Colon (tissue), 2 donors: ENCODE data around the gene MBNL3.

Experiments used
- FAIRE-seq: peaks from 2 replicates; lab custom pipeline; 2012; peaks lifted over from hg19 to GRCh38; lab: Jason Lieb, UNC
- donor health status: control.
- donor health status: control.

MBNL3 gene

DNA sequence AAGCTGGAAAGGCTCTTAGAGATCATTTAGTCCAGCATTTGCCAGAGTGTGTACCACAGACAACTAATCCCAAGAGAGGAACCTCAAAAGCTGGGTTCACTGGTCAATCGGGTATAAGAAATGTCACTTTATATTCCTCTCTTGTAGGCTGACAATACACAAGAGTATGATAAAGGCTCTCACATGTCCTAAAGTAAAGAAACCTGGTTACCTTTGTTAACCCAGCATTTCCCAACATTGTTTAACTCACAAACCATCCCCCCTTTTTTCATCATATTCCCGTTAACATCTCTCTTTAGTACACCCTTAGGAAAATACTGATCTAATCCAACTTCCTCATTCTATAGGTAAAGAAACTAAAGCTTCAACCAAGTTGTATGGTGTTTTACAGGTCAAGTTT, 74.4 kb downstream of the MBNL3 start:
- no peak for FAIRE-seq

DNA sequence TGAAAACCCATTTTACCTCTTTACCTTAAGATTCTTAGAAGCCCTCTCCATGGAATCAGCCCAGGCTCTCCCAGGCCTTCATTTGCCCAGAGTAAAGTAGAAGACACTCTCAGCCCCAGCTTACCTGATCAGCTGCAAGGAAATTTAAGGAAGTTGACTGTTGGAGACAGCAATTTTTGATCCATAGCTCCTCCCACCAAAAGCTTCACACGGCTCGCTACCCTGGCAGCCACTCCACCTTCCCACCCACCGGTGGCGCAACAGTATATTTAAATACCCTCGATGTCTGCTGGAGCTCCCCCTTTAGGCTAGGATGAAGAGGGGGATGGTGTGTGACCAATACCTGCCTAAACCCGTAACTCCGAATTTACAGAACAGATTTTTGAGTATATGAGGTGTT, 75.4 kb downstream of the MBNL3 start:
- no peak for FAIRE-seq

DNA sequence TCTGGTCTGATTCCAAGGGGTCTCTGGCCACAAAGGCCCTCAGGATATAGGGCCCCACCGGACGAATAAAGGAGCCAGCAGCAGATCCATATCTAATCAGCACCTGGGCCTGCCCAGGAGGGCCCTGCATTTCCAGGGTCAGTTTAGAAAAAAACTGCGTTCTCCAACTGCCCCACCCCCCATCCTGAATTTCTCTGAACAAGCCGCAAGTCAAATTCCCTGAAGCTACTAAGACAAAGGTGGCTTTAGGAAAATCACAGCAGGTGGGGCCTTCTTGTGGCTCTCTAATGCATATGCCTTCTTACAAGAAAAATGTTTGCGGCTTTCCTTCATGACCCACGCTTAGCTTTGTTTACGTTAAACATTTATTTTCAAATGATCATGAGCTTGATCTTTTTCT, 76.6 kb downstream of the MBNL3 start:
- FAIRE-seq: no peak

GRCh38 chrX:132411310-132411977, 77.4 kb downstream of the MBNL3 start:
- no peak for FAIRE-seq

DNA sequence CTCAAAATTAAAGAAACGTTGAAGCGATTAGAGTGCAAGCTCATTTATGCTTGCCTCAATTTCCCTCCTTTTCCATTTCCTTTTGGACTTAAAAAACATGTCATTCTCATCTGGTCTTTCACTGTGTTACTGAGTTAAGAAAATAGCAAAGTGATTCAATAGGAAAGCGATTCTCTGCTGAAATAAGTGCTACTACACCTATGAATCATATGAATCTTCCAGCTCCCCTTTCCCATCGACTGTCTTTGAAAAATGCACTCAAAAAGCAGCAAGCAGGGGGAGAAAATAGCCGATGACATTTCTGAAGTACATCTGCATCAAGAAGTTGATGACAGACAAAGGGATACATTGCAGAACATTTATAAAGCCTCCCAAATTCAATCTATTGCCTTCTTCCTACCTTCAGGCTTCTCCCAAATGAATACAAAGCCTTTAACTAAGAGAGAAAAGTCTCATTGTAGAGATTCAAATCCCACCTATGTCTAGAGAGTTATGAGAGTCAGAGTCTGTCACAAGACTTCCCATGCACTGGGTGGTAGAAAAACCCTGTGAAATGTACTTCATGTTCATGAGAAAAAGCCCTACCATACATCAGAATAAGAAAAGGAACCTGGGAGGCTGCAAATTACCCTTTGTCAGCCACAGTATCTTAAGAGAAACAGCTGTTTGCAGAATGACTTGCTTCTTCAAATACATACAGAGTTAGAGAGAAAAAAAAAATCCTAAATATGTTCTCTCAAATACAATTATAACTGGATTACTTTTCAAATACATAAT, 78.9 kb downstream of the MBNL3 start:
- peak; percentile 72 for FAIRE-seq

DNA sequence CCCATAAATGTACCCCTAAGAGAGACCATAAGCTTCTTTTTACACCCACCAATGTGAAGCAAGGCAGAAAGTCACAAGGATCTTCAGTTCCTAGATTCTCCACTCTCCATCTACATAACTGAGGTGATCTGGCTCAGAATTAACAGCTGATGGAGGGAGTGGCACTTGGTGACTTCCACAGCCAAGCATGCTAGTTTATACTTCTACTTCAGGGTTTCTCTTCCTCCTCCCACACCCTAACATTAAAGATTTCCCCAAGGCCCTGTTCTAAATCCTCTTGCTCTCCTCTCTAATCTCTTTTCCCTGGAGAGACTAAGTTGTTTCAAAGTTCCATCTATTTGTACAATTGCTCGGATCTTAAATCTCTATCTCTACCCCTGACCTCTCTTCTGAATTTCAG, 81.1 kb downstream of the MBNL3 start:
- FAIRE-seq: no peak

GRCh38 chrX:132406106-132406505, 82.7 kb downstream of the MBNL3 start:
- no peak for FAIRE-seq

- no peak for FAIRE-seq
These were observed 84.6 kb downstream of the MBNL3 start for GRCh38 chrX:132404266-132404665.

- FAIRE-seq: peak; percentile 5
These were observed 86.9 kb downstream of the MBNL3 start for GRCh38 chrX:132401935-132402334.

DNA sequence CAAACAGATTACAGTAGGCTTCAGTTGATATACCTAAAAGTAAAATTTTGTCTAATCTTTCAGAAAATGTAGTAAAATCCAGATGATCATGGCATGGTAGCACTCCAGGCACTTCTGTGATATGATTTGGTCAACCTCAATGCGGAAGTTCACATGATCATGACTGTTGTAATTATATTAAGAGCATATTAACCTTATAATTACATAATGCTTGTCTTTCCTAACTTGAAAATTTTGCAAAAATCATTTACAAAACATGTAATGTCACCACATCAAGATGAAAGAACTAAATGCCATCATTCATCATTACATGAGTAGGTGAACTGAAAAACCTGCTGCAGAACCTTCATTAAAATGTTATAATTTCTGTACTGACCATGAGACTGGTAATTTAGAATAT, 88.1 kb downstream of the MBNL3 start:
- FAIRE-seq: peak; percentile 10

- FAIRE-seq: no peak
These were observed 93.2 kb downstream of the MBNL3 start for GRCh38 chrX:132395645-132396044.

DNA sequence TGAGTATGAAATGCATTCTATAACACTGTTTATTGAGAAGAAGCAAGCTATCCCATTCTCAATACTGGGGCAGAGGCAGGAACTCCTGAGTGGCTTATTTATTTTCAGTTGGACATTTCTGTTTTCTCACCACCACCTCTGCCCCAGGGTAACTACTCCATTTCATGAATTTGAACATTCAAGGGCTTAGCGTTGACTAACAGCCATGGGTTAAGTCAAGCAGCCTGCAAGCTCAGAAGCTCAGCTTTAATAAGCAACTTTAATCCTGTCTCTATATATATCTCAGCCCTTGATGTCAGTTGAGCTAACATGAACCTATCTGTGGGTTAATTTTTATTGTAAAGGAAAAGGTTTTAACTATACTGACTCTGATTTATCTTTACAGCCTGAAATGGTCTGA, 93.8 kb downstream of the MBNL3 start:
- FAIRE-seq: no peak

GRCh38 chrX:132394591-132394990, 94.2 kb downstream of the MBNL3 start:
- peak; percentile 41 for FAIRE-seq

DNA sequence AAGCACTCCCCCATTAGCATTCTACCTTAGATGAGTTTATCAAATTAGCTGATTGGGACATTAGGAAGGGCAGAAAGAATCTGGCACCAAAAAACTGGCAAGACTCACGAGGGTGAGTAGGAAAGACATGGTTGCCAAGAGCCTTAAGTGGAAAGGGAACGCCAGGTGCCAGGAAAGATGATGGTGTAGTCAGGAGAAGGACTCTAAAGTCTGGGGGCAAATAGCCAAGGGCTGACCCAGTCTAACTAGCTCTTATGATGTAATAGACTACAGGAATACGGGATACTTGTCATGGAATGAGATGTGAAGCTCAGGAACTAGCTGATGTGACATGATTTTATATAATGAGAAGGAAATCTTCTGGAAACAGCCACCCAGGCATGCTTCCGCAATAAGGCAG, 94.8 kb downstream of the MBNL3 start:
- no peak for FAIRE-seq

- no peak for FAIRE-seq
These were observed 95.4 kb downstream of the MBNL3 start for GRCh38 chrX:132393485-132393884.

GRCh38 chrX:132393085-132393484, 95.8 kb downstream of the MBNL3 start:
- peak; percentile 97 for FAIRE-seq

DNA sequence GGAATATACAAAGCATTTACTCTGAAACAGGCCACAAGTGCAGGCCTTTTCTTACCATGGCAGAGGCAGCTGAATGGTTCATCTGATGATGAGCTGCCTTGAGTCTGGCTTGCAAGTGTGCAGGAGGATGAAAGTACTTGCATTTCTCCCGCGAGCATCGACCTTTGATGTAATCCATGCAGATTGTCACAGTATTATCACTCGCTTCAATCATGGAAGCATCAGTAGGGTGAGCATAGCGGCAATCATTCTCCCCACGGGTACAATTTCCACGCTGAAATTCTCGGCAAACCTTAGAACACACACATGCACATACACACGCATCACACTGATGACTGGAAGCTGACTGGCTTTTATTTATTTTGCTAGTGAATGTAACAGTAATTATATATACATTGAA, 98.0 kb downstream of the MBNL3 start:
- FAIRE-seq: no peak

GRCh38 chrX:132389480-132389879, 99.4 kb downstream of the MBNL3 start:
- FAIRE-seq: no peak

DNA sequence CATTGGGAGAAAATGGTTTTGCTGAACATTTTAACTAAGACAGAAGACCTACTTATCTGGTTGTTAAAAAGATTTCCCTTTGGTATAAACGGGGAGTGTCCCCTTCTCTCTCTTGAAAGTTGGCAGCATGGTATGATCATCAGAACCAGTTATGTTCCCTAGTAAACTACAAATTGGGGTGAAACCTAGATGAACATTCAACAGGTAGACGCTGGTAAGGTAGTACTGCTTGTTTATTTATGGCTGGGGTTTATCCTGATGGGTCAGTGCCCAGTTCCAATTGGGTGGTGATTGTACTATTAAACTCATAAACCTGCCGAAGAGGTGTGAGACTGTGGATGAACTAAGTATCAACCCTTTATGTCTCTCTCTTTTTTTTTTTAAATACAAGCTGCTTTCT, 100.5 kb downstream of the MBNL3 start:
- no peak for FAIRE-seq

DNA sequence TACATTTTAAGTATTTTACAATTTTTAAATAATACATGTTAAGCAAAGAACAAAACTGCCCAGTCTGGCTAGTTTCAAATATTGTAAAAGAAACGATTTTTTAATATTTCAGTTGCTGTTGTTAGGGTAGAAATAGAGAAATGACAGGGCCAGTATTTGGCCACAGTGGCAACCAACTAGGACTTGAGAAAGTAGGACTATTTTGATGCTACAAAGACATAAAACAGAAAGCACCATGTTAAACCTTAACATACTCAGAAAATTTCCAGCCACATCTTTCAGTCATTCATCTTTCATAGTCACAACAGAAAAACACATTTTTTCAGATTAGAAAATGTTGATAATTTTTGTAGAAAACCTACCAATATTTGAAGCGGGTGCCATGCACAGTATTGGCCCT, 104.5 kb downstream of the MBNL3 start:
- FAIRE-seq: no peak

- FAIRE-seq: no peak
These were observed 106.8 kb downstream of the MBNL3 start for GRCh38 chrX:132382068-132382467.

GRCh38 chrX:132378281-132378680, 110.6 kb downstream of the MBNL3 start:
- FAIRE-seq: no peak

GRCh38 chrX:132375941-132376340, 112.9 kb downstream of the MBNL3 start:
- no peak for FAIRE-seq

- no peak for FAIRE-seq
These were observed 115.2 kb downstream of the MBNL3 start for GRCh38 chrX:132373610-132374009.
